Umbilical cord (tissue), 2 donors: Measurements from ENCODE around the gene TECPR2. TPM values are rescaled to one million over a fixed set of nuclear protein-coding genes. Genes with fewer than 3 reads are reported as not detected.
A peak's percentile ranks its signal among the peaks of the same experiment; 100 is the strongest.

Experiments used
- DNase-seq: peaks from one replicate; pipeline ENCODE4 v3.0.0-alpha.2; 2015; ENCODE audit warnings: low spot score
- total RNA-seq: library from RNA; depleted of rRNA; stranded (reverse); fragments of >200 nt; gene quantifications from one replicate; pipeline ENCODE4 v1.2.3, GENCODE V29; 2014; ENCODE audit warnings: low replicate concordance; ENCODE audit not compliant: insufficient read depth

Gene TECPR2
- total RNA-seq, 1 donor from 2014 or later: 7.2 TPM

- DNase-seq: no peak
Observed at GRCh38 chr14:102464006-102464405, 101.3 kb downstream of the TECPR2 start.

GRCh38 chr14:102464846-102465341 is 102.2 kb downstream of the TECPR2 start:
- DNase-seq: no peak

GRCh38 chr14:102469261-102469660 is 106.5 kb downstream of the TECPR2 start:
- peak; percentile 3 for DNase-seq

- DNase-seq: no peak
Observed at GRCh38 chr14:102471921-102472790, 109.4 kb downstream of the TECPR2 start.

DNA sequence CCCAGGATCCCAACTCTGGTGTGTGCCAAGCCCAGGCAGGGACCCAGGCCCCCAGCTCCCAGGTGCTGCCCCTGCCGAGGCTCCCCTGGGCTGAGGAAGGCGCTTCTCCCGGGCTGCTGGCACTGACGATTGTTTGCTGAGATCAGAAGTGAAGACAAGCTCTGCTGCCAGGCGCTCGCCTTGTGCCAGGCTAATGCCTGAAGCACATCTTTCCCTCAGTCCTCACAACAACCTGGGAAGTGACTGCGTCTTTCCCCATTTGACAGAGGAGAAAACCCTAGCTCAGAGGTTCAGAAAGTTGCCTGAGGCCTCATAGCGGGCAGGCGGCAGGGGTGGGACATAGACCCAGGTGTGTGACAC is 110.0 kb downstream of the TECPR2 start:
- no peak for DNase-seq

DNA sequence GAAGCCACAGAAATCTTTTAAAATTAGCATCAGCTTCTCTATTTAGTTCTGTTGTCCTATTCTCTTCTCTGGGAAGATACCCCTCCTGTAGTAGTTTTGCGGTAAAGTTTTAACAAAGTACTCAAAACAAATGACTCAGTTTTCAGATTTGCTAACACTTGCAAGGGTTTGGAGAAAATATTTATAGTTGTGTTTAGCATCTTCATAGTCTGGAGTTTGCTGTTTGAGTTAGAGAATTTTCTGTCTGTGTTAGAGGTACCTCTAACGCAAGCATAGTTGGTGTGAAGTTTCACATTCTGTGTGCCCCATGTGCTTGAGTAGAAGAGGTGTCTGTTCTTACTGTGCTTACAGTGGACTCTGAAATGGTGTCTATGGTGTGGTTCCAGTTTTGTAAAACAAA is 110.8 kb downstream of the TECPR2 start:
- DNase-seq: no peak

DNA sequence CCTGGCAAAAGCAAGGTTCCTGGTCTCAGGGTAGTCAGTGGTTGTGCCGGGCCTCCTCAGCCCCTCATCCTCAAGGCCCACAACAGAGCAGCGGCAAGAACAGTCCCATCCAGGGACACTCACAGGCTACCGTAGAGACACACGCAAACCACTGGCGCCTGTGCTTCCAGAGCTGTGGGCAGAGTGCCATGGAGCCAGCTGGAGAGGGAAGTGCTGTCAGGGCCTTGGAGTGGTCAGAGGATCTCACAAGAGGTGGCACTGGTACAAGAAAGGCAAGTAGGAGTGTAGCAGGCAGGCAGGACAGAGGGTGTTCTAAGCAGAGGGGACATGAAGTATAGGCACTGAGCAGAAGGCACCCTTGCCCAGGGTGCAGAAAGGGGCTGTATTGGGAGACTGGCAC is 112.2 kb downstream of the TECPR2 start:
- DNase-seq: no peak

- no peak for DNase-seq
Observed at GRCh38 chr14:102479107-102479506, 116.4 kb downstream of the TECPR2 start.

DNA sequence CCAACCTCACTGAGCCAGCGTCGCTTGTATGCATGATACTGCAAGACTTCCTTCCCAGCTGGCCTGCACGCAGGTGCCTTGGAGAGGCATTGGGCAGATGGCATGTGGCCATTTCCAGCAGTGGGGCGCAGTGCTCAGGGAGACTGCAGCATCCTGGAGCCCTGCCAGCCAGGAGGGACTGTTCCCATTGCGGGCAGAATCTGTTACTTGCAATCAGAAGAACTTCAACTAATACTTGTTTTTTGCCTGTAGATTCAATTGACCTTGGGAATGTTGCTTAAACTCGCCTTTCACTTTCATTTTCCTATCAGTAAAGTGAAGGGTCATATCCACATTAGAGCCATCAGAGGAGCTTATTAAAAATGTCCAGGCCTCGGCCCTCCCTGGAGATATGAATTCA is 117.0 kb downstream of the TECPR2 start:
- no peak for DNase-seq

DNA sequence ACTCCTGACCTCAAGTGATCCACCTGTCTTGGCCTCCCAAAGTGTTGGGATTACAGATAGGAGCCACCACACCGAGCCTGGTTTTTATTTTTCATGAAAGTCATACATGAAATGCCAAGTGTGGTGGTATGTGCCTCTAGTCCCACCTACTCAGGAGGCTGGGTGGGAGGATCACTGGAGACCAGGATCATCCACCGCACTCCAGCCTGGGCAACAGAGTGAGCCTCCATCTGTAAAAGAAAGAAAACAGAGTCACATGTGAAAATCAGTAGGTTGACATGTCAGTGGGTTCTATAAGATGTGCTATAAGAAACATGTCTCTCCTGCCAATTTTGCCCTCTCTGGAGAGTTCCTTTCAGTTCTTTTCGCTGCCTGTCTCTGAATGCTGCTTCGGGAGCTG is 118.6 kb downstream of the TECPR2 start:
- no peak for DNase-seq

DNA sequence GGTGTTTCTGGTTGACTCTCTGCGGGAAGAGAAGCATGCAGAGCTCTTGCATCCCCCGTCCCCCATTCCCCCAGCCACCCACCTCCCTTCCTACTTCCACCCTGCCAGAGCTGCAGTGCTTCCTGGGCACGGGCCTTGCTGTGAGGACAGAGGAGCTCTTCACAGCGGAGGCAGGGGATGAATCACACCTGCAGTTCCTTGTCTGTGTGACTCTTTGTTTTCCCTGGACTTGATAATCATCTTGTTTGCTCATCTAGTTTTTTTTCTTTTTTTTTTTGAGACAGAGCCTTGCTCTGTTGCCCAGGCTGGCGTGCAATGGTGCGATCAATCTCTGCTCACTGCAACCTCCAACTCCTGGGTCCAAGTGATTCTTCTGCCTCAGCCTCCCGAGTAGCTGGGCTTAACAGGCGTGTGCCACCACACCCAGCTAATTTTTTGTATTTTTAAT is 119.1 kb downstream of the TECPR2 start:
- DNase-seq: no peak

DNA sequence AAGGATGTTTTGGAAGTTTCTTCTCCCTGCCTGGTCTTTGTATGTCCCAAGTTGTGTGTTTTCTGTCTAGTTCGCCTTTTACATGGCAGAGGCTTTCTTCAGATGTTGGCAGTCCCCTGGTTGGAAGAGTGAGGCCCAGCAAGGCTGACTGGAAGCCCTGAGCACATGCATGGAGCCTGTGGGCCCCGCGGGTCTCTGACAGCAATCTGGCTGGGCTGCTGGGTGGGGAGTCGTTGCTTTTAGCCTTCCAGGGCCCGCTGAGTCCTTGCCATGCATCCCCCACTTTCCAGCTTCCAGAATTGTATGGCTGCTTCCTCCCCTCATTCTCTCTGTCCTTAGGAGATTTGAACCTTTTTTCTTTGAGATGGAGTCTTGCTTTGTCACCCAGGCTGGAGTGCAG is 121.6 kb downstream of the TECPR2 start:
- DNase-seq: no peak

GRCh38 chr14:102485693-102486512 is 123.2 kb downstream of the TECPR2 start:
- no peak for DNase-seq

- DNase-seq: peak; percentile 14
Observed at GRCh38 chr14:102486513-102487203, 123.9 kb downstream of the TECPR2 start.

DNA sequence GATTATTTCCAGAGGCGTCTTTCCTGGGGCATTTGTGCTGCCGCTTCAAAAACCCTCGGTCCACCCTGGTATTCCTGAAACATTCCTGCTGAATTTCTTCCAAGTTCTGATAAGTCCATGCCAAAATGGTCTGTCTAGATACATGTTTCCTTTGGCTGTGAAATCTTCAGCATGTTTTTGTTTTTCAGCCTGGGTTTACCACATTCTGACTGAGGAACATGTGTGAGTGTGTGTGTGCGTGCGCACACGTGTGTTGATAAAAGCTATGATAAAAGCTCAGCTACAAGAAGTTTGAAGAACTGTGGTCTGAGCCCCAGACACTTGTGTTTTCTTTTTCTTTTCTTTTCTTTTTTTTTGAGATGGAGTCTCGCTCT is 124.5 kb downstream of the TECPR2 start:
- DNase-seq: peak; percentile 62

- no peak for DNase-seq
Observed at GRCh38 chr14:102490456-102490855, 127.7 kb downstream of the TECPR2 start.

- no peak for DNase-seq
Observed at GRCh38 chr14:102491366-102491765, 128.6 kb downstream of the TECPR2 start.

DNA sequence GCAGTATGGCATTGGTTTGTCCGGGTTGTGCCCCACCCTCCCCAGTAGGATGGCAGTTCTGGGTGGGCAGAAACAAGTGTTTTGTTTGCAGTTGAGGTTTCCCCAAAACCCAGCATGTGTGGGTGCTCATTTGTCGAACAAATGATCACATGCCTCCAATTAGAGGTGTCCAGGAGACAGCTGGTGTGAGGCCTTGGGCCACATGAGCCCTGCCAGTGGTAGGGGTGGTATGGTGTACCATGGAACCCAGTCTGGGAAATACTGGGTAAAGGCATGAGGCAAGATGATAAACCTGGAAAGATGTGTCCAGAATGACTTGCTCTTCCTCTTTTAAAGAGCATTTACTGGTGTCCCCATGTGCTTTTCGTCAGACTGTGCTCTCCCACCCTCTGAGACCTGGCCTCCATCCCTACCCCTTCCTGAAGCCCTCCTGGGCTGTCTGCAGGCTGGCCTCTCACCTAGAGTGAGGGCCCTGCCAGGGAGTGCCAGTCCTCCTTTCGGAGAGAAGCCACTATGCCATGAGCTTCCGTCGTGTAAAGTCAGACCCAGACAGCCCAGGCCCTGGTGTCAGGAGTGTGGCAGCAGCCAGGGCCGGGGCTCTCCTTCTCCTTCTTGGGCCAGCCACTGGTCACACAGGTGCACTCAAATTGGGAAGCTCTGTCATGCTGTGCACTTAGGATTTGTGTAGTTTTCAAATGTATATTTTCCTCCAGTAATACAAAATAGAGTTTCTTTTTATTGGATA is 129.2 kb downstream of the TECPR2 start:
- DNase-seq: no peak

- DNase-seq: no peak
Observed at GRCh38 chr14:102492531-102492910, 129.8 kb downstream of the TECPR2 start.

DNA sequence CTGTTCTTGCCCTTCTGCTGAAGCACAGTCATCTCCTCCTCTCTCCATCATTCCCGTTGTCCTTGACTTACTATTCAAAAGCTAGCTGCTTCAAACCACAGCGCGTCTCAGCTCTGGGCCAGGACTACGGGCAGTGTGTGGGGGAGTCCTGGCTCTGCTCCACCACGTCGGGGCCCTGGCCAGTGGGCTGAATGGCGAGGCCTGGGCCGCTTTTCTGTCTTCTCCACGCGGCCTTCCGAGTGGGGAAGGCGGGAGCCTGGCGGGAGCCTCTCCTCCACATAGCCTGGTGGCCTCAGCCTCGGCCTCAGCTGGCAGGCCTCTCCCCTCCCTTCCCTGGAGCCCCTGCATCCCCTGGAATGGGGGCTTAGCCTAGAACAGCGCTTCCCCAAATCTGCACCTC is 130.4 kb downstream of the TECPR2 start:
- DNase-seq: no peak

- DNase-seq: no peak
Observed at GRCh38 chr14:102493585-102493984, 130.8 kb downstream of the TECPR2 start.
